NOMO-1 treated with DMSO at 0.1 percent for 48 hours (cell line): Measurements from ENCODE around the gene PIK3R1.

ENCODE experiments used
- DNase-seq: peaks from one replicate; lab custom pipeline; 2025; ENCODE audit not compliant: unreplicated experiment; lab: John Stamatoyannopoulos, UW

The PIK3R1 gene

GRCh38 chr5:68290260-68290674 lies 74.7 kb downstream of the PIK3R1 start:
- DNase-seq, result no peak

- DNase-seq, result no peak
Measured at GRCh38 chr5:68290847-68291246, 75.3 kb downstream of the PIK3R1 start.

- no peak for DNase-seq
Measured at GRCh38 chr5:68292316-68292715, 76.8 kb downstream of the PIK3R1 start.

DNA sequence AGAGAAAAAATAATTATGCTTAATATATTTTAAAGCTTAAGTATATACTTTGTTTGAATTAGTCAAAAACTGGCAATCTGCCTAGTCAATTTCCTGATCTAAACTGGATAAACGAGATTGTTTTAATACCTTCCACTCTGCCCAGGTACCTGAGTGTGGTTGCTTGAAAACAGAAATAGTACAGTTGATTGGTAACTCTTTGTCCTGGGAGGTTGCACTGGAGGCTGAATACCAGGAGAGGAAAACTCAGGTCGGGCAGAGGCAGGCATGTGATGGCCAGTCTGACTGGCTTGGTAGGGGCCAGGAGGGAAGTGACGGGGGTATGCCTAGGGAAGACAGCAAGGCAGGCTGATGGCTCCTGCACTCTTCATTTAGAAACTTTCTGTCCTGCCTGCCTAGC lies 80.2 kb downstream of the PIK3R1 start:
- no peak for DNase-seq

DNA sequence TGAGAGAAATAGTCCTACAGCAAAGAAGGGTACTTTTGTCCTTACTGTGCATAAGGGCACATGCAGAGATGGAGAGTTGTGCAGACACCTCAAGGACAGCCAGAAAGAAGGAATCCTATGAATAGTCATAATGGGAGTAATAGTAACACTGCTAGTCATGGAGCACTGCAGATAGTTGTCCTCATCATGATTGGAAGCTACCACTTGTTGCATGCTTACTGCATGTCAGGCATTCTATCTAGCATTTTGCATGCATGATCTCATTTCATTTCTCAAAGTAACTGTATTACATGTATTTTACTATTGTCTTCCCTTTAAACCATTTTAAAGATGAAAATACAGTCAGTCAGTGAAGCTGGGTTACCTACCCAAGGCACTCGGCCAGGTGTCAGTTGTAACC lies 81.3 kb downstream of the PIK3R1 start:
- no peak for DNase-seq

DNA sequence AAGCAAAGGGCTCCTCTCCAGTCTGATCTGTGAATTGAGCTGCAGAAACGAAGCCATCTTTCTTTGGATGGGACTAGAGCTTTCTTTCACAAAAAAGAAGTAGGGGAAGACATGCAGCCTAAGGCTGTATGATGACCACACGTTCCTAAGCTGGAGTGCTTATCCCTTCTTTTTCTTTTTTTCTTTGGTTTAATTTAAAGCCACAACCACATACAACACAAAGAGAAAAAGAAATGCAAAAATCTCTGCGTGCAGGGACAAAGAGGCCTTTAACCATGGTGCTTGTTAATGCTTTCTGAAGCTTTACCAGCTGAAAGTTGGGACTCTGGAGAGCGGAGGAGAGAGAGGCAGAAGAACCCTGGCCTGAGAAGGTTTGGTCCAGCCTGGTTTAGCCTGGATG lies 82.1 kb downstream of the PIK3R1 start:
- DNase-seq, result no peak

DNA sequence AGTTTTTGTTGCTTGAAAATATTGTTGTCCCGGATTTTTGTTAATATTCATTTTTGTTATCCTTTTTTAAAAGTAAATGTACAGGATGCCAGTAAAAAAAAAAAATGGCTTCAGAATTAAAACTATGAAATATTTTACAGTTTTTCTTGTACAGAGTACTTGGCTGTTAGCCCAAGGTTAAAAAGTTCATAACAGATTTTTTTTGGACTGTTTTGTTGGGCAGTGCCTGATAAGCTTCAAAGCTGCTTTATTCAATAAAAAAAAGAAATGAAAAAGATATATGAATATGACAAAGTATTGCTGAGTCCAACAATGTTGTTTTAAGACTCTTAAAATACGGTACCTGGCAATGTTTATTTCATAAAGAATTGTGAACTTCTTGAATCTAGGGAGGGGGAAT lies 82.9 kb downstream of the PIK3R1 start:
- no peak for DNase-seq

DNA sequence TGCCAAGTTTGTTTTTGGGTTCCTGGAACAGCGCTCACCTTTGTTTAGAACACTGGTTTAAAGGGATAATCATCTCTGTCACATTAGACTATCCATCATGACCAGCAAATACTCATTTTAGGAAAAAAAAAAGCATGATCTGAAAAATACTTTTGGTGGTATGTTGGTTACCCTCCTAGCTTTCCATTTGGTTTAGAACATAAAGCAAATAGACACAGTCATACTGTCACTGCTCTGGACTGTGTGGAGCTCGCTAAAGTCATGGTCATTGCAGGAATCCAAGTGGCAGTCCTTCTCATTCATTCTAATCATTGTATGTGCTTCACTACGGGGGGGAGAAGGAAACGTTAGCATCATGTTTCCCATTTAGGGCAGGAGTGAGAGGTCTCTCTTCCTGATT lies 83.5 kb downstream of the PIK3R1 start:
- no peak for DNase-seq

DNA sequence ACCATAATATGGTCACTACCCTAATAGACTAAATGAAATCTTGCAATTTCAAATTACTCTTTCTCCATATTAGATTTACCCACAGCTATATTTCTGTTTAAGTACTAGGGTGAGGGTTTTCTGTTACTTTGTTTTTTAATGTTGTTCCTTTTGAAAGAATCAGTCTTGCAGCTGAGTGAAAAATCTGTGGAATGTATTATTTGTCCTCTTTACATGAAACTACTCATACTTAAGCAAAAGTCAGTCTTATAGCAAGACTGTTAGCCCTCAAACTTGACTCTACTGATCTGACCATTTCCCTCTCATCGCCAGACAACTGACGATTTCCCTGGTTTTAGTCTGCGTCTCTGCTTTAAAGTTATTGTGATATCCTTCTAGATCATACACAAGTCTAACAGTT lies 84.0 kb downstream of the PIK3R1 start:
- no peak for DNase-seq

GRCh38 chr5:68303038-68303738 lies 87.6 kb downstream of the PIK3R1 start:
- no peak for DNase-seq

DNA sequence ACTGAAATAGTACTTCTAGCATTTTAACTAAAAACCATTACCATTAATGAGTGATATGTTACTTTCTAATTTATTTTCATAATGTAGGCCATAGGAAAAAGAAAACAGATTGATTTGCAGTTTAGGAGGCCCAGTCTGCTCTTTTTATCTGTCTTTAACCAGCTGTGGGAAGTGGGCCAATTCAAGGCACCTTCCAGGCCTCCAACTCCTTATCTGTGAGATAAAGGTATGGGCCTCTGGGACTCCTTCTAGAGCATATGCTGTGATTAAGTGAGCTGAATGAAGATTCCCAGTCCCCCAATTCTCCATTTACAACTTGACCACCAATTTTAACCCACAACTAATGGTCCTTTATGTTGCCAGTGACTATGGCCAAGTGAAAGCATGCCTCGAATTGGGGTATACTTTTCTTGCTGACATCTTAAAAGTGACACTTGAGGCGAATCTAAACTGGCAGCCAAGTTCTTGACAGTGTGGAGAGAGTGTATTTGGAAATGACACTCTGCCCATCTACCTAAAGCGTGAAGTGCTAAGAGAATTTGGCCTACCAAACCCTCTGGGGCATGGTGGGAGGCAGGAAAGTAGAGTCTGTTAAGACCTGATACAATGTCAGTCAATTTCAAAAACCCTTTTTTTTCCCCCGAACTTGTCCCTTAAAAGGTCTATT lies 88.3 kb downstream of the PIK3R1 start:
- DNase-seq, result no peak

- DNase-seq, result peak; percentile 16
Measured at GRCh38 chr5:68304421-68305052, 89.0 kb downstream of the PIK3R1 start.

GRCh38 chr5:68305223-68305870 lies 89.8 kb downstream of the PIK3R1 start:
- no peak for DNase-seq

- no peak for DNase-seq
Measured at GRCh38 chr5:68306361-68307014, 90.9 kb downstream of the PIK3R1 start.

DNA sequence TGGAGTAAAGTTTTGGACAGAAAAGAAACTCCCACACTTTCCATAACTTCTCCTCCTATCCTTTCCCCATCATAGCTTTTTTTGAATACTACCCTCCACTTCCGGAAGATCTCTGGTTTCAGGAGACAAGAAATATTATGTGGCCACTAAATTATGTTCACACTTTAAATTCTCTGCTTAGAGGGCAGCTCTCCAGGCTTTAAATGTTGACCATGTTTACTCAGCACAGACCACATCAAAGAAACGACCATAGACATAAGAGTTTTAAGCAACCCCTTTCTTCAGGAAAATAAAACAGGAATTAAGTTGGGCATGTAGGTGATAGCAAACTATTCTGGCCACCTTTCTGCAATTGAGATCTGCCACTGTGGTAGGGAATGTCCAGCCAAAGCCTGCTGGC lies 97.8 kb downstream of the PIK3R1 start:
- no peak for DNase-seq

- DNase-seq, result no peak
Measured at GRCh38 chr5:68314465-68314864, 98.9 kb downstream of the PIK3R1 start.

- DNase-seq, result no peak
Measured at GRCh38 chr5:68315679-68316271, 100.2 kb downstream of the PIK3R1 start.

DNA sequence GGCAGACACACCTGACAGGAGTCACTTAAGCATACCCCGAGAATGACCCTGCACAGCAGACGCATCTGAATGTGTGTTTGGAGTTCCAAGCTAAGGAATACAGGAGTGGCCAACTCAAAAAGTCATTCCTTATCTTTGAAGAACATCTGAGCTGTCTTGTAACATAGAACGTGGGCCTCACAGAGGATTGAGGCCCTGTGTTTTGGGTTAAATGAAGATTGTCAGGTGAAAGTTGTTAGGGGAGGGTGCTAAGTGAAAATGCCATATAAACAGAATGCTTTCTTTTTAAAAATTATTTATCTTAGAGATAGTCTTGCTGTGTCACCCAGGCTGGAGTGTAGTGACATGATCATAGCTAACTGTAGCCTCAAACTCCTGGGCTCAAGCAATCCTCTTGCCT lies 100.9 kb downstream of the PIK3R1 start:
- DNase-seq, result no peak

- DNase-seq, result no peak
Measured at GRCh38 chr5:68317646-68318045, 102.1 kb downstream of the PIK3R1 start.

DNA sequence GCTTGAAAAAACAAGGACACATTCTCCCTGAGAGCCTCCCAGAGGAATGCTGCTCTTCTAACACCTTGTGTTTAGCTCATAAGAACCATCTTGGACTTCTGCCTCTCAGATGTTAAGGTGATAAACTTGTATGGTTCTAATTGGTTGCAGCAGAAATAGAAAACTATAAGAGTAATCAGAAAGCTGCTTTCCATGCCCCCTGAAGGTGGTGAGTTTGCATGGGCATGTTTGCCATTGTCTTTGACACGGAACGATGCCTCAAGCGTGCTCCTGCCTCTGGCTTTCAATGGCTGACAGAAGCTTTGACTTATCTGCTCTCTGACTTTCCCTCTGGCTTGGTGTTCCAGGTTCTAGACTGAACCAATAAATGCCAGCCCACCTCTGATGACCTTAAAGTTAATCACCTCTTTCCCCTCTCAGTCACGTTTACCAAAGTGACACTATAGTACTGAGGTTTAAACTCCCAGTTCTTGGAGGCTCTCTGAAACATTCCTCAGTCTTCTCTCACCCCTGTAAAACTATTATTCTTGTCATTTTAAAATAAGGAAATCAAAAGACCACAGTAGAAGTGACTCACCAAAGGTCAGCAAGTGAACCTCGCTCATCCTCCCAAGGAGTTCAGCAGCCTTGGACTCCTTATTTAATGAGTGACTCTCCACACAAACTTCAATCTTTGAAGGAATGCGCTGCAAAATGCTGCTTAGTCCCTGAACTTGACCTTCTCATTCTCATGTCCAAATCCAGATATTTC lies 103.6 kb downstream of the PIK3R1 start:
- DNase-seq, result no peak
